ENCODE data around the gene SLC25A48. TPM values are rescaled to one million over a fixed set of nuclear protein-coding genes. Genes with fewer than 3 reads are reported as not detected.

The SLC25A48 gene
- total and polyA plus RNA-seq, 2 of the 4 experiments (the other 2 are of a cell fraction) = not detected

DNA sequence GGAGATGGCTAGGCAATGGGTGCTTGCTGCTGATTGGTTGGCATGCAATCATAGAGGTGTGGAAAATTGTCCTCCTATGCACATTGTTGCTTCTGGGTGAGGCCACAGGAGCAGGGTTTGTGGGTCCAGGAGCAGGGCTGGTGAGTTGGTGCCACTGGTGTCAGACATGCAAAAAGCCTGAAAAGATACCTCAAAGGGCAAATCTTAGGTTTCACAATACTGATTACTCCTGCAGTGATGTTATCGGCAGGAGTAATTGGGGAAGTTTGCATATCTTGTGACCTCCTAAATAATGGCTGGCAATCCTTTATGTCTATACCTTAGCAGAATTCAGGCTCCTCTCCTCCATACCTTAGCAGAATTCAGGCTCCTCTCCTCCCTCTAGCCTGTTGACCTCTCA lies 25.2 kb downstream of the SLC25A48 start:
- H3K4me2 ChIP-seq (ENCODE audit: low read depth, low read length) = no peak overlapping the region
- no CpG with 5 or more reads among the region's 1 CpG for WGBS, 2 experiments (ENCODE audit: extremely low coverage in 2 of 2, insufficient read length in 1 of 2)
- CTCF ChIA-PET = no interaction called here

More for the DNA sequence above, 25.2 kb downstream of the SLC25A48 start:
- POLR2A ChIA-PET (ENCODE audit: unreplicated experiment) = no interaction called here
- H2AFZ ChIP-seq (replicated peaks; ENCODE audit: low read length, poor library complexity) = no peak overlapping the region
- no peak for TF ChIP-seq MAFK (IDR thresholded peaks at IDR 0.05; ENCODE audit: low read depth, low read length)
- no peak for TF ChIP-seq RFX5 (IDR thresholded peaks at IDR 0.05; ENCODE audit: low read depth, low read length)
- TF ChIP-seq, protein P1, sequence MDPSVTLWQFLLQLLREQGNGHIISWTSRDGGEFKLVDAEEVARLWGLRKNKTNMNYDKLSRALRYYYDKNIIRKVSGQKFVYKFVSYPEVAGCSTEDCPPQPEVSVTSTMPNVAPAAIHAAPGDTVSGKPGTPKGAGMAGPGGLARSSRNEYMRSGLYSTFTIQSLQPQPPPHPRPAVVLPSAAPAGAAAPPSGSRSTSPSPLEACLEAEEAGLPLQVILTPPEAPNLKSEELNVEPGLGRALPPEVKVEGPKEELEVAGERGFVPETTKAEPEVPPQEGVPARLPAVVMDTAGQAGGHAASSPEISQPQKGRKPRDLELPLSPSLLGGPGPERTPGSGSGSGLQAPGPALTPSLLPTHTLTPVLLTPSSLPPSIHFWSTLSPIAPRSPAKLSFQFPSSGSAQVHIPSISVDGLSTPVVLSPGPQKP (IDR thresholded peaks at IDR 0.05; ENCODE audit: borderline replicate concordance, low read depth, low read length) = no peak
- TF ChIP-seq MAZ (IDR thresholded peaks at IDR 0.05; ENCODE audit: borderline replicate concordance, low read depth, low read length) = no peak
- TF ChIP-seq CHD1 (IDR thresholded peaks at IDR 0.05; ENCODE audit: low read depth, low read length) = no peak
- TF ChIP-seq CEBPB (IDR thresholded peaks at IDR 0.05; ENCODE audit: low read depth, low read length) = no peak
- TF ChIP-seq POLR2A (IDR thresholded peaks at IDR 0.05; ENCODE audit: low read depth, low read length) = no peak
- TF ChIP-seq RAD21 (IDR thresholded peaks at IDR 0.05; ENCODE audit: low read length) = no peak
- TF ChIP-seq FOS (IDR thresholded peaks at IDR 0.05; ENCODE audit: low read depth, low read length) = no peak
- TF ChIP-seq NFE2L2 (IDR thresholded peaks at IDR 0.05; ENCODE audit: low read depth, low read length) = no peak
- TF ChIP-seq BHLHE40 (IDR thresholded peaks at IDR 0.05; ENCODE audit: low read depth, low read length) = no peak
- TF ChIP-seq RCOR1 (IDR thresholded peaks at IDR 0.05; ENCODE audit: insufficient replicate concordance, low read length) = no peak
- TF ChIP-seq, protein P2, sequence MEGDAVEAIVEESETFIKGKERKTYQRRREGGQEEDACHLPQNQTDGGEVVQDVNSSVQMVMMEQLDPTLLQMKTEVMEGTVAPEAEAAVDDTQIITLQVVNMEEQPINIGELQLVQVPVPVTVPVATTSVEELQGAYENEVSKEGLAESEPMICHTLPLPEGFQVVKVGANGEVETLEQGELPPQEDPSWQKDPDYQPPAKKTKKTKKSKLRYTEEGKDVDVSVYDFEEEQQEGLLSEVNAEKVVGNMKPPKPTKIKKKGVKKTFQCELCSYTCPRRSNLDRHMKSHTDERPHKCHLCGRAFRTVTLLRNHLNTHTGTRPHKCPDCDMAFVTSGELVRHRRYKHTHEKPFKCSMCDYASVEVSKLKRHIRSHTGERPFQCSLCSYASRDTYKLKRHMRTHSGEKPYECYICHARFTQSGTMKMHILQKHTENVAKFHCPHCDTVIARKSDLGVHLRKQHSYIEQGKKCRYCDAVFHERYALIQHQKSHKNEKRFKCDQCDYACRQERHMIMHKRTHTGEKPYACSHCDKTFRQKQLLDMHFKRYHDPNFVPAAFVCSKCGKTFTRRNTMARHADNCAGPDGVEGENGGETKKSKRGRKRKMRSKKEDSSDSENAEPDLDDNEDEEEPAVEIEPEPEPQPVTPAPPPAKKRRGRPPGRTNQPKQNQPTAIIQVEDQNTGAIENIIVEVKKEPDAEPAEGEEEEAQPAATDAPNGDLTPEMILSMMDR (conservative IDR thresholded peaks at IDR 0.05; ENCODE audit: low read depth, low read length) = no peak
- no peak overlapping the region for H2BK20ac ChIP-seq (ENCODE audit: low read depth, low read length)
- no peak overlapping the region for H2AK5ac ChIP-seq (ENCODE audit: low read depth, low read length)
- no peak overlapping the region for H3K18ac ChIP-seq (ENCODE audit: low read depth, low read length)
- no peak overlapping the region for H4K8ac ChIP-seq (ENCODE audit: low read depth in 2 of 2, low read length in 2 of 2)
- H3K27ac ChIP-seq (ENCODE audit: insufficient read depth, low read length) = no peak overlapping the region
- no TSS peak for BruUV-seq (replicated peaks)
- no peak overlapping the region for H3K9ac ChIP-seq (ENCODE audit: low read depth, low read length)
- H2BK120ac ChIP-seq (ENCODE audit: low read depth, low read length) = no peak overlapping the region
- H3K79me1 ChIP-seq (ENCODE audit: low read depth in 1 of 2, low read length in 2 of 2) = no peaks in the 10 kb centered on the region
- no peaks in the 10 kb centered on the region for H4K20me1 ChIP-seq (ENCODE audit: insufficient read depth, low read length)
- no peaks in the 10 kb centered on the region for H3K4me1 ChIP-seq (ENCODE audit: control insufficient read depth, insufficient read depth, low read length)
- H3K36me3 ChIP-seq (ENCODE audit: control insufficient read depth, insufficient read depth, low read length) = no peaks in the 10 kb centered on the region
- H3K9me3 ChIP-seq (ENCODE audit: control insufficient read depth, insufficient read depth, low read length) = no peaks in the 10 kb centered on the region
- intact Hi-C loops (cut with micrococcal nuclease) = no loop called here
- H3K23ac ChIP-seq (ENCODE audit: low read depth, low read length) = no peak overlapping the region
- DNase-seq = no peak
- no peak overlapping the region for H4K5ac ChIP-seq (ENCODE audit: low read depth, low read length)
- in situ Hi-C loops (cut with MboI; ENCODE audit: low sequenced_read_pairs) = no loop called here
- dilution Hi-C loops (cut with HindIII; ENCODE audit: low sequenced_read_pairs, unreplicated experiment) = no loop called here
- no peaks in the 10 kb centered on the region; the same call in 1 of the 2 replicates for H3K27me3 ChIP-seq (ENCODE audit: control insufficient read depth, insufficient read depth, low read length)
- H3K9me1 ChIP-seq (ENCODE audit: insufficient read depth, low read length) = no peaks in the 10 kb centered on the region
- H3K14ac ChIP-seq (replicated peaks; ENCODE audit: low read depth, low read length) = no peak overlapping the region
- no peak overlapping the region for H2BK15ac ChIP-seq (ENCODE audit: low read depth, low read length)
- no peak overlapping the region for H3K56ac ChIP-seq (ENCODE audit: extremely low read depth, insufficient read depth, low read length)
- H3K4ac ChIP-seq (ENCODE audit: low read depth, low read length) = no peak overlapping the region
- H2AK9ac ChIP-seq (replicated peaks; ENCODE audit: low read depth, low read length, poor library complexity) = no peak overlapping the region
- H3K4me3 ChIP-seq (ENCODE audit: insufficient read depth, low read depth, low read length) = no peak overlapping the region
- H2BK5ac ChIP-seq (ENCODE audit: low read depth, low read length, poor library complexity, severe bottlenecking) = no peak overlapping the region
- H4K91ac ChIP-seq (ENCODE audit: insufficient read depth, low read depth, low read length) = no peak overlapping the region
- no peak for ATAC-seq (ENCODE audit: low read depth)
